Skeletal muscle cell (primary cell): ENCODE data around the gene OR13C5.

ENCODE experiments used
- DNase-seq: peaks from one replicate; pipeline ENCODE4 v3.0.0-alpha.2; 2010; ENCODE audit warnings: low read depth
- H3K4me3 ChIP-seq: 2 replicates; pipeline ENCODE4 v1.5.1; 2011; ENCODE audit warnings: low read depth, mild to moderate bottlenecking, control low read depth, low read length, moderate library complexity

The OR13C5 gene

GRCh38 chr9:104556830-104557634 is 42.2 kb downstream of the OR13C5 start:
- H3K4me3 ChIP-seq = no peak overlapping the region
- no peak for DNase-seq

DNA sequence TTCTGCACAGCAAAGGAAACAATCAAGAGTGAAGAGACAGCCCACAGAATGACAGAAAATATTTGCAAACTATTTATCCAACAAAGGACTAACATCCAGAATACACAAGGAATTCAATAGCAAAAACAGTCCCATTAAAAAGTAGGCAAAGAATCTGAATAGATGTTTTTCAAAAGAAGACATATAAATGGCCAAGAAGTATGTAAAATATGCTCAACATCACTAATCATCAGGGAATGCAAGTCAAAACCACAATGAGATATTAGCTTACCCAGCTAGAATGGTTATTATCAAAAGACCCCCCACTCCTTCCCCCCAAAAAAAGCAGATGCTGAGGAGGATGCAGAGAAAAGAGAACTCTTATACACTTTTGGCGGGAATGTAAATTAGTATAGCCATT is 43.7 kb downstream of the OR13C5 start:
- H3K4me3 ChIP-seq = no peak overlapping the region
- no peak for DNase-seq

GRCh38 chr9:104553261-104553660 is 46.0 kb downstream of the OR13C5 start:
- no peak overlapping the region for H3K4me3 ChIP-seq
- no peak for DNase-seq
